ENCODE measurements around the gene KLK14.
A peak's percentile ranks its signal among the peaks of the same experiment; 100 is the strongest.

KLK14 gene

DNA sequence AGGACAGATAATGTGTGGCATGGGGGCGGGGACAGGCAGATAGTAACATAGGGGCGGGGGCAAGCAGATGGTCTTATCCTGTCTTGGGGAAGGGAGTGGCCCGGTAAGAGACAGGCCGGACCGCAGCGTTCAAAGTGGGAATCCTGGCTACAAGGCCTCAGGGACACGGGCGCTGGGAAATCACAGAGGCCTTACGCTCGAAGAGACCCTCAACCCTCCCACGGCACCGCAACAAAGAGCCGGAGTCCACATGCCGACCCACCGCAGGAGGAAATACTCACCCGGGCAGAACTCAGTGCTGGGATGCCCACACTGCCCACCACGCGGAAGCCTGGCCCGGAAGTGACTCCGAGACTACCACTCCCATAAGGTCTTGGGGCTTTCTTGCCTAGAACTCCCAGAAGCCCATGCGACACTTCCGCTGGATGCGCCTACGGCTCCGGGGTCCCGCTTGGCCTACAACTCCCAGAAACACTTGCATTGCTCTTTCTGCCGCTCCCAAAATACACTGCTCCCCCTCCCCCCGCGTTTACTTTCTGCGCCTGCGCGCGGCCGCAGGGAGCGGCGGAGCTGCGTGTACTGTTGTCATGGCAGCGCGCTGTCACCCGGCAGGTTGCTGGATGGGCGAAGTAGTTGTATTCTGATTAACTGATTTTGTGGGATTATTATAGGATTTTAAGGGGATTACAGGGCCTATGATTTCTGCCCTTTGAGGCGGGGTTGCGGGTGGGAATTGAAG lies 25.5 kb upstream of the KLK14 start, which contains the start of gene CTU1:
CTU1 (minus strand) TSS at position 344 of the 739 bp plus-strand sequence. CDS start 3,840 bp downstream, outside the sequence.
- peak; percentile 88 for DNase-seq

DNA sequence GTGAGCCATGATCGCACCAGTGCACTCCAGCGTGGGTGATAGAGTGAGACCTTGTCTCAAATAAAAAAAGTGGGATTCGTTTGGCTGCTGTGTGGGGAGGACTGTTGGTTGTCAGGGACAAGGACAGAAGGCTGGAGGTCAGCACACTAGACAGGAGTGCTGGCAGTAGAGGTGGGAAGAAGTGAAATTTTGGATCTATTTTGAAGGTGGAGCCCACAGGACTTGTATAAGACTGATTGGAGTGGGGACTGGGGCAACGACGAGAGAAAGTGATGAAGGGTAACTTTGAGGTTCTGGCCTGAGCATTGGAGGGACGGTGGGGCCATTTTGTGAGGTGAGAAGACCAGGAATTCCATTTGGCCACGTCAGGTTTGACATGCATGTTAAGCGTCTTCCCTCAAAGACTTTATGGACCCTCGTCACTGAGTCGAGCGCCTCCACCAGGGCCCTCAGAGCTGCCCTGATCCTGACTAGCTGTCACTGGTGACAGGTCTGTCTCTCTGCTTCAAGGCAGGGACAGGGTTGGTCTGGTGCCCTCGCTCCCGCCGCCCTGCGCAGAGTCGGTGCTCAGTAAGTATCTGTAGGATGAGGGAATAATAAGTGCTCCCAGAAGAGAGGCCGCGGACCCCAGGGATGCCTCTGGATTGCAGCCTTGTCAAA lies 24.8 kb upstream of the KLK14 start:
- DNase-seq: no peak

DNA sequence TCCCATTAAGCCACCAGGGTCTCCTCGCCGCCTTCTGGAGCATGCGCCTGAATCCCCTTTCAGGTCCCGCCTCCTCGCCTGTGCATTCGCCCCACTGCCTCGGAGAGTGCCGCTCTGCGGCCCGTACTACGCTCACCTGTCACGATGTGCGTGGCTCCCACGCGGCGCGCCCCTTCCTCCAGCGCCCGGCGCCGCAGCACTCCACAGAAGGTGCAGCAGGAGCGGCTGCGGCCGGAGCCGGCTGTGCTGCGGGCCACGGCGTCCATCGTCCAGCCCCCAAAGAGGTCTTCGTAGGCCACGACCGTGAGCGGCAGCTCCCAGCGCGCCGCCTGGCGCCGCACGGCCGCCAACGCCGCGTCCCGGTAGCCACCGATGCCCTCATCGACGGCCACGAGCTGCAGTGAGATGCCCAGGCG lies 21.2 kb upstream of the KLK14 start:
- DNase-seq: no peak

DNA sequence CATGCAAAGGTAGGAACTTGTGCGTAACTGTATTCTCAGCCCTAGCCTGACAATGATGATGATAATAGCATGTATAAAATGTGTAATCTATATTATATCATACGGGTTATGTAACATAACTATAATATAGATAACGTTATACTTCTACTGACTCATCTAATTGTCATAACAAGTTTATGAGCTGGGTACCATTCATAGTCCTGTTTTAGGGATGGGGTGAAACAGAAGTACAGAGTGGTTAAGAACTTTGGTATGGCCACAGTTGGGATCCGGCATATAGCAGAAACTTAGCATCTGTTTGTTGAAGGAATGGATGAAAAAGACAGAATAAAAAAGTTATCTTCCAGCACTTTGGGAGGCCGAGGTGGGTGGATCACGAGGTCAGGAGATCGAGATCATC lies 20.3 kb upstream of the KLK14 start:
- no peak for DNase-seq

DNA sequence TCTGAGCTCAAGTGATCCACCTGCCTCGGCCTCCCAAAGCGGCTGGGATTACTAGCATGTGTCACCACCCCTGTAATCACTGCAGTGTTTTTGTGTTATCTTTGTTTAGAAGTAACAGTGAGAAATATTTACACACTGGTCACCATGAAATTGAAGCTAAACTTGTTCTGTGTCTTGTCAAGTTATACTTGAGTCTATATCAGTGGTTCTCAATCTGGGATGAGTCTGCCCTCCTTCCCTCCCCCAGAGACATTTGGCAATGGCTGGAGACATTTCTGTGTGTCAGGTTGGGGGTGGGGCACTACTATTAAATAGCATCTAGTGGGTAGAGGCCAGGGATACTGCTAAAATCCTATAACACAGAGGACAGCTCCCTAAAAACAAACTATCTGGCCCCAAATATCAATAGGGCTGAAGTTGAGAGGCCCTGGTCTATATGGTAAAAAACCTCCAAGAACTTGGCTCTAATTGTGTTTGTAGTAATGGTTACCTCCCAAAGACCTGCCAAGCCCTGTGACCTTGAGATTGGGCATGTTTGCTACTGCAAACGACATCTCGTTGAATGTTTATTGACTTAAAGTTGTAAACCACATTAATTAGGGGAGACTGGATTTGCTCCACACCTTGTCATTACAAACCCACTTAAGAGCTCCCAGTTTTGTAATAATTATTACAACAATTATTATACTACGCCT lies 18.6 kb upstream of the KLK14 start:
- DNase-seq: no peak

DNA sequence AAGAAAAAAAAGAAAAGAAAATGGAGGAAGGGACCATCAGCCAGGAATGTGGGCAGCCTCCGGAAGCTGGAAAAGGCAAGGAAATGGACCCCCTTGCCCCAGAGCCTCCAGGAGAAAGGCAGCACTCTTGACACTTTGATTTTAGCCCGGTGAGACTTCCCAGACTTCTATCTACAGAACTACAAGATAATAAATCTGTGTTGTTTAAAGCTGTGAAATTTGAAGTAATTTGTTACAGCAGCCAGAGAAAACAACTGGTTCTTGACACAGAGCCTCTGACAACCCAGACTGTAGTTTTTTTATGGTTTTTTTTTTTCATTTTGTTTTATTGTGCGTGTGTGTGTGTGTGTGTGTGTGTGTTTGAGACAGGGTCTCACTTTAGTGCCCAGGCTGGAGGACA lies 17.9 kb upstream of the KLK14 start:
- DNase-seq: no peak

DNA sequence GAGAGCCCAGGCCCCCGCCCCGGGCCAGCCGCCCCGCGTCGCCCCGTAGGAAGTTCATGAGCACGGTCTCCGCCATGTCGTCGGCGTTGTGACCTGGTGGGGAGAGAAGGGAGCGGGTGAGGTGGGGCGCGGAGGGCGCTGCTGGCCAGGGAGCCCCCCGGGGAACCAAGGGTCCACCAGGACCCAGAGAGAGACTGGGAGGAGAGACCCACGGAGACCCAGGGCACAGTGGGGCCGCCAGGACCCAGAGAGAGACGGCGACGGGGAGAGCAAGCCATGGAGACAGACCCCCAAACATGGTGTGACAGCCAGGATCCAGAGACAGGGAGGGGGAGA lies 16.3 kb upstream of the KLK14 start:
- DNase-seq: no peak

DNA sequence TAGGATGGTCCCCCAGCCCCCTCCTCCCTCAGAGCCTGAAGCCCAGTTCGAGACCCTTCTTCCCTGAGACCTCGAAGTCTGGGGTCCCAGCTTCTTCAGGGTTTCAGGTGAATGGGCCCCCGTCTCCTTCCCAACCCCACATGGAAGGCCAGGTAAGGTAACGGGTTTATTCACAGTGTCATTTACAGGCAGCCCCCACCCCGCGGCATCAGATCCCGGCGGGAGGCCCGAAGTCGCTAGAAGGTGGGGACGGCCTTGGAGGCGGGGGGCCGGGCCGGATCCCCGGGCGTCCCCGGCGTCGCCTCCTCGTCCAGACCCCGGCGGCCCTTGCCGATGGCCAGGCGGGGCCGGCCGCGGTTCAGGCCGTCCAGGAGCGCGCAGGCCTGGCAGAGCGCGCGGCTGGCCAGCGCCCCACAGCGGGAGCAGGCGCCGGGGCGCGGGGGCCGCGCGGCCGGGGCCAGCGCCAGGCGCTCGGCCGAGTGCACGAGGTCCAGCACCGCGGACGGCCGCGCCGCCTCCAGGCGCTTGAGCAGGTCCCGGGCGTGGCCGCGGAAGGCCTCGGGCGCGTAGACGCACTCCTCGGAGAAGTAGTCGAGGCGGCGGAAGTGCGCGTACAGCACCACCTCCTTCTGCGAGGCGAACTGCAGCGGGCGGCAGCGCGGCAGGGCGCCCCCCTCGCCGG lies 15.8 kb upstream of the KLK14 start:
- no peak for DNase-seq

DNA sequence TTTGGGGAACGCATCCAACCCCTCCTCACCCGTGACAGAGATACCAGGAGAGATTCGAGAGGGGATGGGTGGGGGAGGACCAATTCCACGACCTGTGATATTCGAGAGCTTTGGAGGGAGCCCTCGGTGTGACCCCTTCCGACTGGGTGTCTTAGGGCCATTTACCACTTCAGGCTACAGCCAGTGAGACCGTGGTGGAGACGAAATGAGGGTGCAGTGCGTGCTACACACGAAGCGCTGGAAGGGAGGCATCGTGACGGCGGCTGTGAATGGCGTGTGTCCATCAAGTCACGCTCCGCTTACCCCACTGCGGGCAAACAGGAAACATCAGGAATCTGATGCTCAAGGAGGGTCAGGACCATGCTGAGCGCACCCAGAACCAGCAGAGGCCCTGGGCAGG lies 15.1 kb upstream of the KLK14 start:
- no peak for DNase-seq

DNA sequence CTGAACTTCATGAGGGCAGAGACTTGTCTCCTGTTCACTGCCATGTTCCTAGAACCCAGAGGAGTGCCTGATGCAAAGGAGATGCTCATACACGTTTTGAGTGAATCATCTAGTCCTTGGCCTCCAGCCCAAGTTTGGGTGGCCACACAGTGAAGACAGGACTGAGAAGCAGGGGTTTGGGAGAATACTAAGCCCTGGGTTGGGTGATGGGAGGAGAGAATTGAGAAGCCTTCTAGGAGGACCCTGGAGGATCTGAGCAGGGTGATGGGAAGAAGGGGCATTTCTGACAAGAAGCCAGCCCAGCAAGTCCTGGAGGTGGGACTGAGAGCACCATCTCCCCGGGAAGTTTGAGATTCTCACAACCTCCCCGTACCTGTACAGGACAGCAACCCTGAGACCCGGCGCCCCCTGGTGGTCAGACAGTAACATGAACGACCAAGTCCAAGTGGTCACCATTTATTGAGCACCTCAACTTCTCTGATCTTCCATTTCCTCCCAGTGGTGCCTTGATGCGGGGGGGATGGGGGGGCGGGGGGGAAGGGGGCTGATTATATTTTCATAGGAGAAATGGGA lies 14.6 kb upstream of the KLK14 start:
- no peak for DNase-seq

DNA sequence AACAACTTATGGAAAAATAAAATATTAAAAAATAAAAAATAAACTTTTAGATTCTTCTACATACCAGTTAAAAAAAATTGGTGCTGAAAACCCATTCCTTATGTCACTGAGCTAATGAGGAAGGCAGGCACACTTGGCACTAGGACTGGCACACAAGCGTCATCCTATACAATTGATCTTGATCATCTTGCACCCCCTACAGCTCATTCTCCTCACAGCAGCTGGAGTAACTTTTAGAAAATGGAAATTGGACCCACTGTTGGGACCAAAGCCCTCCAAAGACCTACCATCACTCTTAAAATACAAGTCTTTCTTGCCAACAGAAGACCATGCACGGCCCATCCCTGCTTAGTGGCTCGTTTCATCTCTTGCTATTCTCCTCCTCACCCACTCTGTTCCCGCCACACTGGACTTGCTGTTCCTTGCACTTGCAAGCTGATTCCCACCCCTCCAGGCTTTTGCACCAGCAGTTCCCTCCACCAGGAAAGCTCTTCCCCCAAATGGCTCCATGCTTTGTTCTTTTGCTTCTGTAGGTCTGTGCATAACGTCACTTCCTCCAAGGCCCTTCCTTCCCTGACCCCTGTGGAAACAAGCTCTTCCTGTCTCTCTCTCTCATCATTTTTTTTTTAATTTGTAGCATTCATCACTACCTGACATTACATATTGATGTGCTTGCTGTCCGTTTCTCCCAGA lies 13.9 kb upstream of the KLK14 start:
- DNase-seq: no peak

DNA sequence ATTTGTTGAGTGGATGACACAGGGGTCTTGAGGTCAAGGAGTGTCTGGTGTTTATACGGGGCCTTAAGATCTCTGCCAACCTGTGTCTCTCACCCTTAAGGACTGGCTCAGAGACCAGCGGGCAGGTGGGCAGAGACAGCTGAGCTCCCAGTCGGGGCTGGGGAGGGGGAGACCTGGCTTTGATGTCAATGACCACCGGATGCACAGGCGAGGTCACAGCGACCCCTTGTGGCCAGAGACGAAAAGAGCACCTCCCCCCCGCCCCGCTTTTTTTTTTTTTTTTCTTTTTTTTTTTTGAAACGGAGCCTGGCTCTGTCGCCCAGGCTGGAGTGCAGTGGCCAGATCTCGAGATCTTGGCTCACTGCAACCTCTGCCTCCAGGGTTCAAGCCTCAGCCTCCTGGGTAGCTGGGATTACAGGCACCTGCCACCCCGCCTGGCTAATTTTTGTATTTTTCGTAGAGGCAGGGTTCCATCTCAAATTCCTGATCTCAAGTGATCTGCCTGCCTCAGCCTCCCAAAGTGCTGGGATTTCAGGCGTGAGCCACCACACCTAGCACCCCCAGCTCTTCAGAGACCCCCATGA lies 12.1 kb upstream of the KLK14 start:
- no peak for DNase-seq

DNA sequence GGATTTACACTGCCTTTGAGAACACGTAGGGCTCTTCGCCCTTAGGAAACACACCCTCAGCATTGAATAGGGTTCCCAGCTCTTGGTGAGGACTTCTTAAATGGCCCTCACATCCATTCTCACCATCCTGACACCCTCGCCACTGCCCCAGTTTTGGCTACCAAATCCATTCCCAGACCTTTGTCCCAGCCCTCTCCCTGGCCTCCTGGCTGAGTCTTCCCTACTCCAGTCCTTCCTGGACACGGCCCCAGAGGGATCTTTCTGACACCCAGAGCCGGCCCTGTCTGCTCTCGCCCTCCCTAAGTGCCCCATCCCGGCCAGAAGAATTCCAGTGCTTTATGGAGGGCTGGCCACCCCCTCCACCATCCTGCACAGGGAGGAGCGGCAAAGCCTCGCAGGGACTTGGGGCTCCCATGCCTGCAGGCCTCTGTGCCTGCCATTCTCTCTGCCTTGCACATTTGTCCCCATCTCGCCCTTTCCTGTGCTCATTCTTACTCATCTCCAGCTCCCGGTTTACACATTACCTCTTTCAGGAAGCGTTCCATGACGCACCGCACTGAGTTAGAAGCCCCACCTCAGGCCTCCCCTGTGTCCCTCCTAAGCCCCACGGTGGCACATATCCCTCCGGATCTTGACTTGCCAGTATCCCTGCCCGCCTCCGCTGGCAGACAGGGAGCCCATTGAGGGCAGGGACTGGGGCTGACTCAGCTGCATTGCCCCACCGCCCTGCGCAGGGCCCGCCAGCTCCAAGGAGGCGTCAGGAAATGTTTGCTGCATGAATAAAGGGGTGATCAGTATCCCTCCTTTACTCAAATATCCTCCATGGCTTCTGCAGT lies 11.0 kb upstream of the KLK14 start:
- no peak for DNase-seq

DNA sequence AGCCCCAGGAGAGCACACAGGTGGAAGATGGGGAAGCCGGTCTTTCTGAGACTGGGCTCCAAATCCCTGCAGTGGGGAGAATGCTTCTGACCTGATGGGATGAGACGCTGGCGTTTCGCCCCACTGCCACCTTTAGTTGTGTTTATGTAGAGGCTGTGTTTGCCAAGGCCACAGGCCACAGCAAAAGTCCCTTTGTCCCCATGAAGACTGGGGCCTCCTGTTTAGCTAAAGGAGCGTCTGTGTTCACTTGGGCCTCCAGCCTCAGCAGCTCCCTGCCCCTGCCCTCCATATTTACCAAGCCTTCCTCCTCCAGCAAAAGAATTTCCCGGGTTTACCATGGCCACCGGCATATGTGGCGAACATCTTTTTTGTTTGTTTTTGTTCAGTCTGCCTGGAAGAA lies 10.4 kb upstream of the KLK14 start:
- no peak for DNase-seq

DNA sequence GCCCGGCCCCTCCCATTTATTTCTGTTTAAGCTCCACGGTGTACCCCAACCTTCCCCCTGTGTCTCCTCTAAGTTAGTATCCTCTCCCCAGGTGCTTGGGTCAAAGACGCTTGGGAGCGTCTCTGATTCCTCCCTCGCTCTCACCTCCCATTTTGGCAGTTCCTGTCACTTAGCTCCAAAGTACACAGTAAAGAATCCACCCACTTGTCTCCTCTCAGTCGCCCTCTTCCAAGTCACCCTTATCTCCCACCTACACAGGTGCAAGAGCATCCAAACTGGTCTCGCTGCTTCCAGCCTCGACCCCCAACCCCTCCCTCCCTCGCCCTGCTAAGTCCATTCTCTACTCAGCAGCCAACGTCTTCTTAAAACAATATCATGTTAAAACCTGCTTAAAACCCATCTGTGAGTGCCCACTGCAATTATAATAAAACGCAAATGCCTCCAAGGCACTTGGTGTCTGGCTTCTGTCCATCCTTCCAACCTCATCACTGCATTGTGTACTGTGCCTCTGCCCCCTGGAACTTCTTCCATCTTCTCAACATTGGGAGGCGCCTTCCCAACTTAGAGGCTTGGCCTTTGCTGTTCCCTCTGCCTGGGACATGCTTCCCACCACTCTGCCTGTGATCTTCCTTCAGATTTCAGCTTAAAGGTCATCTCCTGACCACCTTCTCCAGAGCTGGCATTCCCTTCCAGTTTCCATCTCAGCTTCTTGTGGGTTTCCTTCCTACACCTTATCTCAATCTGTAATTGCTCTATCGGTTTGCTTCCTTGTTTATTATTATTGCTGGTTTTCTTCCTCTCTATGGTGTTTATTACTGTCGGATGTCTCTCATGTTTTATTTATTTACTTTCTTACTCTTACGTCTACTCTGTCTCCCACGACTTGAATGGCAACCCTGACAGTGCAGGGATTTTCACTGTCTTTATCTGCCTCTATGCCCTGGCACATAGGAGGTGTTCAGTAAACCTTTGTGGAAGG lies 9.5 kb upstream of the KLK14 start:
- no peak for DNase-seq

DNA sequence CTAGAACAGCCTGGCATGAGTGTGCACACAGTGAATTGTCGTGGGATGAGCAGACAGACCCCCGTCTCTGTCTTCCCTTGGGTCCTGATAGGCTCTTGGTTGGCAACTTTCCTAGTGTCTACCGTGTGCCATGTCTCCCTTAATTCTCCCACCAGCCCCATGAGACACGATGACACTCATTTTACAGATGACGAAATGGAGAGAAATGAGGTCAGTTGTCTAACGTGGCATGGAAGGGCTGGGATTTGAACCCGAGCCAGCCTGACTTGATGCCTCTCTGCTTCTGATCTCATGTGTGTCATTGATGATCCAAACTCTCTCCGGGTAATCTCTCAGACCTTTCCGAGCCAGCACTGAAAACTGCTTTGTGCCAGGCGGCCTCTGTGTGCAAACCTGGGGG lies 8.4 kb upstream of the KLK14 start:
- no peak for DNase-seq

DNA sequence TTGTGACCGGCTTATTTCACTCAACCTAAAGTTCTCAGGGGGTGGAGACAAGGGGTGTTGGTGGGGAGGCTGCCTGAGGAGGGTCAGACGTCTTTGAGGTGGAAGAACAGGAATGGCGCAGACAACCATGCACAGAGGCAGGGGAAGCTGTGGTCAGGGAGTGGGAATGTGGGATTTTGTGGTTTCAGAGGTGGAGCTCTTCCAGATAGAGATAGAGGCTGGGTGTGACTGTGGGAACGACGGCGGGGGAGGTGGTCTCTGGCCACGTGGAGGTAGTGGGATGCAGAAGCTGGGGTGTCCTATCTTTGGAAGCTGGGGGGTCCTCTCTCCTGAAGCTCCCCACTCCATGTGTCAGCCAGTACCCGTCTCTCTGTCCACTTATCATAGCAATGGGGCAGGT lies 7.8 kb upstream of the KLK14 start:
- no peak for DNase-seq

DNA sequence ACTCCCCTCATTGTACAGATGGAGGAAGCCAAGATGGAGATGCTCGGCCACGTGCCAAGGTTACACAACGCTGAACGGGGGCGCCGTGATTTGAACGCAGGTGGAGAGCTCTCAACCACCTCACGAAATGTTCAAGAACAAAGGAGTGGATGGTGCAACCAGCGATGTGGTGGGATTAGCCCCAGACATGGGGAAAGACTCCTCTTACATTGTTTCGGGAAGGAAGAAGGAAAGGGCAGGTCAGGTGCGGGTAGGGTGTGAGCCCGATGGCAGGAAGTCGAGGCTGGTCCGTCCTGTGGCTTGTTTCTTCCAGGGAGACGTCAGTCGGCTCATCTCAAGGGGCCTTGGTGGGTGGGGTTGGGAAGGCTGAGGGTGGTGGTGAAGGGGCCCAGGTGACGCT lies 7.1 kb upstream of the KLK14 start:
- no peak for DNase-seq

DNA sequence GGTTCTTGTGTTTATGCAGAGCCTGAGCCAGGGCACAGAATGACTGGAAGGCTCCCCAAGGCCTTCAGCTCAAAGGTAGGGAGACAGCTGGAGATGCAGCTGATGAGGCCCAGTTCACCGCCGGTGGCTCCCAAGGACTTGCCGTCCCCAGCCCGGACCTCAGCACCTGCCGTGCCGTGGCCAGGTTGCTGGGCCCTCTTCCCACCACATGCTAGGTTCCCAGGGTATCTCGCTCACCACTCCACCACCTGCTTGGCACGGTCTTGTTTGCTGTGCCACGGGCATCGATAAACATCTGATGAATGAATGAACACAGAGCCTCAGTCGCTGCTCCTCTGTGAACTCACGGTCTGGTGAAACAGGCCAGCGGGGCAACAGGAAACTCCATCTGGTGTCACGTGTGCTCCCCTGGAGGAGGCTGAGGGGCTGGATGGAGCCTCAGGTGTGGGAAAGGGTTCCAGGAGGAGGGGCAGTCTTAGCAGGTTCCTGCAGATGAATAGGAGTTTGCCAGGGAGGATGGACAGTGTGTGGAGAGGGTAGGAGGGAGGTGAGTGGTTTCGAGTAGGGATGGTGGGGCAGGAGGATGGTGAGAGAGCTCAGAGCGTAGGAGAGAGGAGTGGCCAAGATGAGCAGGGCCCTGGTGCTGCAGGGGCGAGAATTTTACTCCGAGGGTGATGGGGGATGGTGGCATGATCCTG lies 3.6 kb upstream of the KLK14 start:
- DNase-seq: no peak
